Ovary (tissue), 3 donors: ENCODE data around the gene RAB7A.

Experiments
- EP300 ChIP-seq: sonication (generic); formaldehyde crosslinking; IDR thresholded peaks from one replicate; pipeline ENCODE4 v1.6.1; 2017; ENCODE audit warnings: antibody characterized with exemption
- POLR2A ChIP-seq: fragments of 450-650 bp; IDR thresholded peaks from one replicate; pipeline ENCODE4 v1.6.1; 2017; ENCODE audit warnings: antibody characterized with exemption, mild to moderate bottlenecking, moderate library complexity
- TF ChIP-seq, protein P1 (sequence below), 3 donors: fragments of 450-650 bp in 2 of 3; fragments of 200-600 bp in 1 of 3; IDR thresholded peaks; one replicate each; pipeline versions ENCODE4 v1.5.1 to v1.8.0; 2016 to 2022; ENCODE audit warnings: antibody characterized with exemption in 3 of 3, mild to moderate bottlenecking in 1 of 3
- donor health status: DM: no; HTN: no; CAD: no.

DNA sequence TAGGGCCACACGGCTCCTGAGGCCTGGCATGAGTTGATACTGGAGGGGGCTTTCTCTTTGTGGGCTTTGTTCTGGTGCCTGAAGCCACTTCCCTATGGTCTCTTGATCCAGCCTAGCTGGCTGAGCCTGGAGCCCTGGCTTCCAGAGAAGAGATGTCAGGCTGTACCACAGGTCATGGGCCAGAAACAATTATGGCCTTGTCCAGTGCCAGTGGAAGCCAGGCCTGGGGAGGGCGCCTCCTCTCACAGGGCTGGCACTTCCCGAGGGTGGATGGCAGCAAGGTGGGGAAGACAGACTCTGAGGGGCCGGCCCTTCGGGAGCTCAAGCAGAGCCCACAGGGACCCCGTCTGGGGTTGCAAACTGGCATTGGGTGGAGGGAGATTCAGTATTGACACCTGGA lies 118.5 kb downstream of the RAB7A start:
- TF ChIP-seq, protein P1, sequence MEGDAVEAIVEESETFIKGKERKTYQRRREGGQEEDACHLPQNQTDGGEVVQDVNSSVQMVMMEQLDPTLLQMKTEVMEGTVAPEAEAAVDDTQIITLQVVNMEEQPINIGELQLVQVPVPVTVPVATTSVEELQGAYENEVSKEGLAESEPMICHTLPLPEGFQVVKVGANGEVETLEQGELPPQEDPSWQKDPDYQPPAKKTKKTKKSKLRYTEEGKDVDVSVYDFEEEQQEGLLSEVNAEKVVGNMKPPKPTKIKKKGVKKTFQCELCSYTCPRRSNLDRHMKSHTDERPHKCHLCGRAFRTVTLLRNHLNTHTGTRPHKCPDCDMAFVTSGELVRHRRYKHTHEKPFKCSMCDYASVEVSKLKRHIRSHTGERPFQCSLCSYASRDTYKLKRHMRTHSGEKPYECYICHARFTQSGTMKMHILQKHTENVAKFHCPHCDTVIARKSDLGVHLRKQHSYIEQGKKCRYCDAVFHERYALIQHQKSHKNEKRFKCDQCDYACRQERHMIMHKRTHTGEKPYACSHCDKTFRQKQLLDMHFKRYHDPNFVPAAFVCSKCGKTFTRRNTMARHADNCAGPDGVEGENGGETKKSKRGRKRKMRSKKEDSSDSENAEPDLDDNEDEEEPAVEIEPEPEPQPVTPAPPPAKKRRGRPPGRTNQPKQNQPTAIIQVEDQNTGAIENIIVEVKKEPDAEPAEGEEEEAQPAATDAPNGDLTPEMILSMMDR (IDR thresholded peaks at IDR 0.05) = no peak
- no peak for TF ChIP-seq EP300
- no peak for TF ChIP-seq POLR2A
